Thoracic aorta (tissue), 2 donors: ENCODE measurements around the gene FXR2. TPM values are rescaled to one million over a fixed set of nuclear protein-coding genes. Genes with fewer than 3 reads are reported as not detected.

ENCODE experiments used
- ATAC-seq: fragments of 150-250 bp; one replicate; pipeline ENCODE4 v1.8.0; 2017; ENCODE audit warnings: low read depth; ENCODE audit not compliant: insufficient number of reproducible peaks, low FRiP score
- DNase-seq: peaks from one replicate; pipeline ENCODE4 v3.0.0-alpha.2; 2020; ENCODE audit warnings: low spot score
- H3K27ac ChIP-seq, 2 donors: fragments of 200-600 bp; sonication (generic); 1 replicate in 1 of 2; 2 replicates in 1 of 2; pipeline ENCODE4 v1.5.1; 2016; ENCODE audit warnings: mild to moderate bottlenecking in 2 of 2, moderate library complexity in 2 of 2
- H3K27me3 ChIP-seq: fragments of 200-600 bp; sonication (generic); replicated peaks from 2 replicates; pipeline ENCODE4 v1.6.0; 2016; ENCODE audit warnings: mild to moderate bottlenecking; ENCODE audit not compliant: insufficient read depth
- H3K36me3 ChIP-seq: fragments of 200-600 bp; sonication (generic); one replicate; pipeline ENCODE4 v1.5.1; 2016
- H3K4me1 ChIP-seq, 2 donors: fragments of 200-600 bp; sonication (generic); 1 replicate in 1 of 2; 2 replicates in 1 of 2; pipeline versions ENCODE4 v1.5.1 to v1.6.0; 2016; ENCODE audit warnings: low read depth in 2 of 2, mild to moderate bottlenecking in 1 of 2; ENCODE audit not compliant: control insufficient read depth in 1 of 2
- H3K4me3 ChIP-seq: fragments of 200-600 bp; sonication (generic); 2 replicates; pipeline ENCODE4 v1.5.1; 2016; ENCODE audit warnings: mild to moderate bottlenecking
- H3K9me3 ChIP-seq: fragments of 200-600 bp; sonication (generic); 2 replicates; pipeline ENCODE4 v1.5.1; 2016
- total RNA-seq, 2 donors: library from RNA; depleted of rRNA; stranded (reverse); fragments of >200 nt; gene quantifications; one replicate each; pipeline versions ENCODE4 v1.1.0 to v1.2.3, GENCODE V29; 2016
- TF ChIP-seq, protein P1 (sequence below): fragments of 200-600 bp; sonication (generic); IDR thresholded peaks from one replicate; pipeline ENCODE4 v1.5.1; 2019; ENCODE audit warnings: antibody characterized with exemption

FXR2 gene
- total RNA-seq, 2 donors from 2014 or later = 42.8 to 53.9 TPM

DNA sequence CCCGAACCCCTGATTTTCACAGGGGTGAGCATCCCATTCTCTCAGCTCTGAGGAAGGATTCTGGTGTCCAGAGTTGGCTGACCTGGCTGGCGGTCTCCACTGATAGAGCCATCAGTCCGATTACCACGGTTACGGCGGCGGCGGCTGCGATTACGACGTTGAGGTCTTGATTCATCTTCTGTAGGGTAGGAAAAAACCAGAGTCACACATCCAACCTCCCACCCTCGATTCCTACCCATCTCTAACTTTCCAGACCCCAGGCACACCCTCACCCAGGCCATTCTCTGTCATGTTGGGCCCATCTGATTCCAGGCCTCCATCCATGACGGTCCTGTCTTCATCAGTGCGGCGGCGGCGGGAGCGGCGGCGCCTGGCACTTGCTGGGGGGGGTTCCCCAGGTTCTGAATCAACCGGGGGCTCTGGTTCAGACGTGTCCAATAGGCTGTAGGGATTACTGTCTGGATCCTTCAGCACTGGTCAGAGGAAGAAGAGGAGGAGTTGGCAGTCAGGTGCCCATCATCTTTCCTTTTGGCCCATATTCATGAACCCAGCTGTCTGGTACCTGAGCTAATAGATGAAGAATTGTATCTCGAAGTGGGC lies 22.2 kb downstream of the FXR2 start:
- Histone ChIP-seq H3K36me3 (peaks cover 58% of the 10 kb centered on the region), H3K27ac (no peak overlapping the region), H3K4me3 (no peak overlapping the region), H3K27me3 (no peaks in the 10 kb centered on the region), H3K9me3 (no peaks in the 10 kb centered on the region), H3K4me1 (peaks cover 0 to 22% of the 10 kb centered on the region in 2 donors)
- TF ChIP-seq, protein P1, sequence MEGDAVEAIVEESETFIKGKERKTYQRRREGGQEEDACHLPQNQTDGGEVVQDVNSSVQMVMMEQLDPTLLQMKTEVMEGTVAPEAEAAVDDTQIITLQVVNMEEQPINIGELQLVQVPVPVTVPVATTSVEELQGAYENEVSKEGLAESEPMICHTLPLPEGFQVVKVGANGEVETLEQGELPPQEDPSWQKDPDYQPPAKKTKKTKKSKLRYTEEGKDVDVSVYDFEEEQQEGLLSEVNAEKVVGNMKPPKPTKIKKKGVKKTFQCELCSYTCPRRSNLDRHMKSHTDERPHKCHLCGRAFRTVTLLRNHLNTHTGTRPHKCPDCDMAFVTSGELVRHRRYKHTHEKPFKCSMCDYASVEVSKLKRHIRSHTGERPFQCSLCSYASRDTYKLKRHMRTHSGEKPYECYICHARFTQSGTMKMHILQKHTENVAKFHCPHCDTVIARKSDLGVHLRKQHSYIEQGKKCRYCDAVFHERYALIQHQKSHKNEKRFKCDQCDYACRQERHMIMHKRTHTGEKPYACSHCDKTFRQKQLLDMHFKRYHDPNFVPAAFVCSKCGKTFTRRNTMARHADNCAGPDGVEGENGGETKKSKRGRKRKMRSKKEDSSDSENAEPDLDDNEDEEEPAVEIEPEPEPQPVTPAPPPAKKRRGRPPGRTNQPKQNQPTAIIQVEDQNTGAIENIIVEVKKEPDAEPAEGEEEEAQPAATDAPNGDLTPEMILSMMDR = no peak
- no peak for ATAC-seq
- no peak for DNase-seq

DNA sequence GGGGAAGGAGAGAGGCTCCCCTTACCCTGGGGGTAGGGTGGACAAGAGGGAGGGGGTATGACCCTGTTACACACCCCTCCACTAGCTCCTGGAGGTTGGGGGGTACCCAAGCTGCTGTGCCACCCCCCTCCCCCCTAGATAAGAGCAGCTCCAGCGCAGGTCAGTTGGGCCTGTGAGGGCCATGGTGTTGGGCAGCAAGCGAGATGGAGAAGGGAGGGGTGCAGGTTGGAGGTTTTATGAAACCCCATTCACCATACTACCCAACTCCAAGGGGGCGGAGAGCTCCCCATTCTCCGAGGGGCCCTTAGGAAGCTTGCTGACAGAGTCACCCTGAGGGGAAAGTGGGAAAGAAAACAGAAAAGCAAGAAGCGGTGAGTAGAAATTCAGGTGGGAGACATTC lies 23.1 kb downstream of the FXR2 start:
- Histone ChIP-seq H3K36me3 (peaks cover 49% of the 10 kb centered on the region), H3K27me3 (no peaks in the 10 kb centered on the region), H3K4me1 (peaks cover 0 to 22% of the 10 kb centered on the region in 2 donors), H3K27ac (no peak overlapping the region), H3K4me3 (no peak overlapping the region), H3K9me3 (no peaks in the 10 kb centered on the region)
- ATAC-seq (no peak), DNase-seq (no peak)
- TF ChIP-seq, protein P1 = no peak

DNA sequence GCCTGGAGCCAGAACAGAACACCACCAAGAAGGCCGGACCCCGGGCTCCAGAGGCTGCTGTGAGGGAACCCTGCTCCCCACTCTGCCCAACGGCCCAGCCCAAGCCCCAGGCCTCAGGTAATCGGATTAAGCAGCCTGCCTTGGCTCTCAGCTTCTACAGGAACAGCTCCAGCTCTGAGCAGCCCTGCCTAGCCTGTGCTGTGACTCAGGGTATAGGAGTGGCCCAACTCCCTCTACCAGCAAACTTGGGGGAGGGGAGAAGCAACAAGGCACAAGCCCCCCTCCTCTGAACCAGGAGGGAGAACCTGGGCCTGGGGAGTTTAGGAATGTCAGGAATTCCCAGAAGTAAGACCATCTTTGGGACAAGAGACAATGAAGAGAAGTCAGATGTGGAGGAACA lies 24.0 kb downstream of the FXR2 start:
- TF ChIP-seq, protein P1 = no peak
- H3K36me3 ChIP-seq = peaks cover 40% of the 10 kb centered on the region
- DNase-seq = no peak
- no peak overlapping the region for H3K4me3 ChIP-seq
- ATAC-seq = no peak
- H3K27me3 ChIP-seq = no peaks in the 10 kb centered on the region
- no peak overlapping the region for H3K27ac ChIP-seq
- H3K9me3 ChIP-seq = no peaks in the 10 kb centered on the region
- peaks cover 0 to 22% of the 10 kb centered on the region in 2 donors for H3K4me1 ChIP-seq

DNA sequence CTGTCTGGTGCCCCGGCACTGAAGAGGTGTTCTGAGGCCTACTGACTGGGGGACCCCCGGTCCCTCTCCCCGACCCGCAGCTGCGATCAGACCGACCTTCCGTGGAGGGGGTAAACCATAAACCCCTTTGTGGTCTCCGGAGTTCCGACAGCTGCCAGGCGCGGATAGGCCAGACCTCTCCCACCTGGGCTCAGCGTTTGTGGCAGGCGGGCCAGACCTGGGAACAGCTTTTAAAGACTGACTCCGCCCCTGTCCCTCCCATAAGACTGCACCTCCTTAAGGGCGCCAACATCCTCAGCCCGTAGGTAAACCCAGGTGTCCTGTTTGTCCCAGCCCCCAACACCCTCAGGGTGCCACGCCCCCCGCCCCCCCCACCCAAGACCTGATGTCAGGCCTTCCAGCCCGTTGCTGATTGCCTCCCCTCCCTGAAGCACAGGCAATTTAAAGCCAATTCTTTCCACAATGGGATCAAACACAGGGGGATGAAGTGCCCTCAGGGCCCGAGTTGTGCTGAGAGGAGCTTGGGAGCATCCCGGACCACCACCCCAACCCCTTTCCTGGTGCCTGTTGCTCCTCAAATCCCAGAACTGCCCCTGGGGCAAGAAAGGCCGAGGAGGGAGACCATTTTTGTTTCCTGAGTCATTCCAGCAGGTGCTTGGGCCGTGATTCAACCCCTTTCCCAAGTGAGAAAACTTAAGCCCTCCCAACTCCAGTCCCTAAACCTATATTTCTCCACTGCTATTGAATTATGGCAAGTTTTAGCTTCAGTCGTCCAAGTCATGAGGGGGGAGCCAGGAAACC lies 24.6 kb downstream of the FXR2 start, which contains the start of gene SOX15:
TSS of gene SOX15 (minus strand) at position 204 of the 801 bp plus-strand sequence. CDS start 418 bp downstream, outside the sequence.
- Histone ChIP-seq H3K4me1 (peaks cover 0 to 22% of the 10 kb centered on the region in 2 donors), H3K4me3 (peak within 1 kb of the TSS; percentile 75), H3K36me3 (peaks cover 34% of the 10 kb centered on the region), H3K27ac (peak within 1 kb of the TSS; percentile 44 to 50), H3K9me3 (no peaks in the 10 kb centered on the region), H3K27me3 (no peaks in the 10 kb centered on the region)
- ATAC-seq (no peak), DNase-seq (no peak)
- TF ChIP-seq, protein P1 = no peak

DNA sequence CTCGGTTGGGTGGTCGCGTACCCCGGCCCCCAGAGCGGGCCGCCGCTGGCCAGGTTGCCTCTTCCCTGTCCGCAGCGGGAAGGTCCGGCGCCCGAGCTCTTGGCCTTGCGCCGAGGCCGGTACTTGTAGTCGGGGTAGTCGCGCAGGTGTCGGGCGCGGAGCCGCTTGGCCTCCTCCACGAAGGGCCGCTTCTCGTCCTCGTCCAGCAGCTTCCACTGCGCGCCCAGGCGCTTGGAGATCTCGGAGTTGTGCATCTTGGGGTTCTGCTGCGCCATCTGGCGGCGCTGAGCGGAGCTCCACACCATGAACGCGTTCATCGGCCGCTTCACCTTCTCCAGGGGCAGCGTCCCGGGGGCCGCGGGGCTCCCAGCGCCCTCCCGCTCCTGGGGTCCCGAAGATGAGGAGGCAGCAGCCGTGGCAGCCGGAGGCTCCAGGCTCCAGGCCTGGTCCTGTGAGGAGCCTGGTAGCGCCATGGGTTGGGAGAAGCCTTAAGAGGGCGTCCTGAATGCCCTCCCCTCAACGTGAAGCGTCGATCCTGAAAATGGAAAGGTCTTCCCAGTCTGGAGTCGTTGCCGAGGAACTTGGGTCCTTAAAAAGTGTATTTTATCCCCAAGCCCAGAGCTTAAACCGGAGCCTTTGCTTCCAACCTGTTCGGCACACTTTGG lies 25.4 kb downstream of the FXR2 start:
- Histone ChIP-seq H3K9me3 (no peaks in the 10 kb centered on the region), H3K27ac (peak overlapping the region; percentile 44 to 50), H3K27me3 (no peaks in the 10 kb centered on the region), H3K4me3 (peak overlapping the region; percentile 75), H3K36me3 (peaks cover 30% of the 10 kb centered on the region), H3K4me1 (peaks cover 6 to 26% of the 10 kb centered on the region in 2 donors)
- peak; percentile 54 for ATAC-seq
- no peak for DNase-seq
- TF ChIP-seq, protein P1 = peak; percentile 90
